HG02759 (cell line): ENCODE results near the gene FAIM.
"Not testable (repeated sequence)": the region's sequence is repeated elsewhere in the genome, so short reads cannot be mapped to it uniquely, and the experiment has no call there.

Experiments
- ATAC-seq: cut with Tn5 transposase; IDR thresholded peaks from one replicate; pipeline ENCODE4 v1.9.1; 2021; ENCODE audit warnings: mild to moderate bottlenecking, moderate library complexity; ENCODE audit not compliant: unreplicated experiment

FAIM gene

GRCh38 chr3:138600100-138600745 is 8.3 kb upstream of the FAIM start:
- ATAC-seq, result no peak

GRCh38 chr3:138601661-138602060 is 6.9 kb upstream of the FAIM start:
- not testable (repeated sequence) for ATAC-seq

GRCh38 chr3:138604106-138604595 is 4.4 kb upstream of the FAIM start:
- ATAC-seq, result not testable (repeated sequence)

- no peak for ATAC-seq
Observed at GRCh38 chr3:138609898-138610266, 1.3 kb downstream of the FAIM start.

GRCh38 chr3:138615462-138615861 is 6.9 kb downstream of the FAIM start:
- ATAC-seq, result no peak

GRCh38 chr3:138620431-138620830 is 11.9 kb downstream of the FAIM start:
- no peak for ATAC-seq

- ATAC-seq, result no peak
Observed at GRCh38 chr3:138624518-138624917, 15.9 kb downstream of the FAIM start.

GRCh38 chr3:138625707-138626365 is 17.3 kb downstream of the FAIM start:
- ATAC-seq, result no peak

- no peak for ATAC-seq
Observed at GRCh38 chr3:138629526-138629925, 21.0 kb downstream of the FAIM start.

GRCh38 chr3:138638641-138639040 is 30.1 kb downstream of the FAIM start:
- ATAC-seq, result no peak

GRCh38 chr3:138640537-138640936 is 32.0 kb downstream of the FAIM start:
- no peak for ATAC-seq

- ATAC-seq, result no peak
Observed at GRCh38 chr3:138642226-138642926, 33.8 kb downstream of the FAIM start.

GRCh38 chr3:138642927-138643253 is 34.3 kb downstream of the FAIM start:
- no peak for ATAC-seq

GRCh38 chr3:138646008-138646407 is 37.4 kb downstream of the FAIM start:
- ATAC-seq, result no peak

- no peak for ATAC-seq
Observed at GRCh38 chr3:138646513-138646912, 37.9 kb downstream of the FAIM start.

GRCh38 chr3:138649134-138649533 is 40.6 kb downstream of the FAIM start:
- ATAC-seq, result no peak

GRCh38 chr3:138653567-138653966 is 45.0 kb downstream of the FAIM start:
- no peak for ATAC-seq

- no peak for ATAC-seq
Observed at GRCh38 chr3:138657508-138657907, 48.9 kb downstream of the FAIM start.

- ATAC-seq, result no peak
Observed at GRCh38 chr3:138668107-138668506, 59.5 kb downstream of the FAIM start.

- ATAC-seq, result no peak
Observed at GRCh38 chr3:138670407-138670806, 61.8 kb downstream of the FAIM start.

GRCh38 chr3:138673641-138674530 is 65.3 kb downstream of the FAIM start:
- ATAC-seq, result no peak
